ENCODE results near the gene CAMK2B.

The CAMK2B gene

DNA sequence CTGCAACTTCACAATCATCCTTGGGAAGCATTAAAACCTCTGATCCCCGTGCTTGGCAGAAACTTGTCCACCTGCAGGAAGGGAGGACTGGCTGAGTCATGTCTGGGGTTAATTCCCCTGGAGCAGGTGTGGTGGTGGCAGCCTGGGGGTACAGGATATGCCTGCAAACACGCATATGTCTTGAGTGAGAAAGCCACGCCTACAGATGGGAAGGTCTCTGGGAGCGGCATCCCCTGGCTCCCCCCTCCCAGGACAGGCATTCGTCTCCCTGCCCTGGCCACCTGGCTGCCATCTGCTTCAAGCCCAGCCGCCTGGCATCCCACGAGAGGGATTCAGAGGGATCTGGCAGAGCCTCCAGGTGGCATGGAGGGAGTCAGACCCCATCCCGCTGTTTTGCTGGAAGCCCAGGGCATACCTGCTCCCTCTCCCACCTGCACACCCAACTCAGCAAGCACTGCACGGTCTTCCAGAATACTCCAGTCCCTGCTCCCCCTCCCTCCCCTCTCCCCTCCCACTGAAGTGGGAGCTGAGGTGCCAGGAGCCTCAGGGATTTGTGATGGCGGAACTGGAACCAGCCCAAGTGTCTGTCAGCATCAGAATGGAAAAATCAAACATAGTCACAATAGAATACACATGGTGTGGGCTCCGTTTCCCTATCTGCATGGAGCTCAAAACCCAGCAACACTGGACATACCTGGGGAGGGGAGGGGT is 61.0 kb downstream of the CAMK2B start:
- H3K4me2 ChIP-seq = no peak overlapping the region
- no peaks in the 10 kb centered on the region for H3K79me2 ChIP-seq (ENCODE audit: insufficient read depth, low read depth)
- H3K36me3 ChIP-seq (ENCODE audit: insufficient read depth) = no peaks in the 10 kb centered on the region
- peaks cover 42% of the 10 kb centered on the region; the same call in 1 of the 2 replicates for H3K27me3 ChIP-seq (ENCODE audit: insufficient read depth, low read depth)
- no peaks in the 10 kb centered on the region for H4K20me1 ChIP-seq (ENCODE audit: insufficient read depth)
- H3K9ac ChIP-seq = no peak overlapping the region
- H3K4me1 ChIP-seq (ENCODE audit: low read depth, poor library complexity, severe bottlenecking) = no peaks in the 10 kb centered on the region
- TF ChIP-seq, protein P1, sequence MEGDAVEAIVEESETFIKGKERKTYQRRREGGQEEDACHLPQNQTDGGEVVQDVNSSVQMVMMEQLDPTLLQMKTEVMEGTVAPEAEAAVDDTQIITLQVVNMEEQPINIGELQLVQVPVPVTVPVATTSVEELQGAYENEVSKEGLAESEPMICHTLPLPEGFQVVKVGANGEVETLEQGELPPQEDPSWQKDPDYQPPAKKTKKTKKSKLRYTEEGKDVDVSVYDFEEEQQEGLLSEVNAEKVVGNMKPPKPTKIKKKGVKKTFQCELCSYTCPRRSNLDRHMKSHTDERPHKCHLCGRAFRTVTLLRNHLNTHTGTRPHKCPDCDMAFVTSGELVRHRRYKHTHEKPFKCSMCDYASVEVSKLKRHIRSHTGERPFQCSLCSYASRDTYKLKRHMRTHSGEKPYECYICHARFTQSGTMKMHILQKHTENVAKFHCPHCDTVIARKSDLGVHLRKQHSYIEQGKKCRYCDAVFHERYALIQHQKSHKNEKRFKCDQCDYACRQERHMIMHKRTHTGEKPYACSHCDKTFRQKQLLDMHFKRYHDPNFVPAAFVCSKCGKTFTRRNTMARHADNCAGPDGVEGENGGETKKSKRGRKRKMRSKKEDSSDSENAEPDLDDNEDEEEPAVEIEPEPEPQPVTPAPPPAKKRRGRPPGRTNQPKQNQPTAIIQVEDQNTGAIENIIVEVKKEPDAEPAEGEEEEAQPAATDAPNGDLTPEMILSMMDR (conservative IDR thresholded peaks at IDR 0.05; ENCODE audit: low read depth, low read length) = no peak
- no peak overlapping the region for H3K4me3 ChIP-seq (IDR thresholded peaks at IDR 0.05; ENCODE audit: insufficient read depth, low read depth, low read length)
- H2AFZ ChIP-seq (ENCODE audit: low read depth) = no peak overlapping the region
- no peak overlapping the region for H3K27ac ChIP-seq

DNA sequence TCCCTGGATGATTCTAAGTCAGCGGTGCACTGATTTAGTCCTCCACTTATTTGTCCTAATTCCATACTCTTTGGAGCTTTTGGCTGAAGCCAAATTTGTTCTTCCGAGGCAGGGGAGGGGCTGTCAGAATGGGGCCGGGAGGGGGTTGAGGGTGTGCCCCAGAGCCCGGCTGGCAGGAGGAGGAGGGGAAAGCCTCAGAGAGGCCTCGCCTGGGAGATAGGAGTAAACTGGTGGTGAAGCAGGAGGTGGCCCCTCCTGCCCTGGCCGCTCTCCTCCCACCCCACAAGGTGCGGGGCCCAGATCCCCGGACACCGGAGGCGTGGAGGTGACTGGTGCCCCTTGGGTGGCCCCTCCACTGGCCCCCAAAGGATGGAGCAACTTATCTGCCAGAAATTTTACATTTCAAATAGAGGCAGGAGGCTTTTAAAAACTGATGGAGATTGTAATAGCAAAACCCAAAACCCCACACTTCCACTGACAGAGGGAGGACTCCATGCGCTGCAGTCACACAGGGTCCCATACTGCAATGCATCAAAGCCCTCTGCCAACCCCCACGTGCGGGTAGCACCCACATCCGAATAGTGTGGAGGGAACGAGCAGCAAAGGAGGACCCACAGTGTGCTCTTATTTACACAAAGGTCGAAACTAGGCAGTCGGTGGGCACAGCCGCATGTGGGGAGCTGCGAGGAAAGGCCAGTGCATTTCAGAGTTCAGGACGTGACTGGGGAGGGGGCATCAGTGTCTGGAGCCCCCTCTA is 61.9 kb downstream of the CAMK2B start:
- no peak overlapping the region for H3K4me3 ChIP-seq (IDR thresholded peaks at IDR 0.05; ENCODE audit: insufficient read depth, low read depth, low read length)
- H3K4me2 ChIP-seq = no peak overlapping the region
- no peaks in the 10 kb centered on the region for H3K36me3 ChIP-seq (ENCODE audit: insufficient read depth)
- H3K27ac ChIP-seq = no peak overlapping the region
- H3K4me1 ChIP-seq (ENCODE audit: low read depth, poor library complexity, severe bottlenecking) = no peaks in the 10 kb centered on the region
- no peak overlapping the region for H3K9ac ChIP-seq
- peaks cover 41% of the 10 kb centered on the region; the same call in 1 of the 2 replicates for H3K27me3 ChIP-seq (ENCODE audit: insufficient read depth, low read depth)
- H3K79me2 ChIP-seq (ENCODE audit: insufficient read depth, low read depth) = no peaks in the 10 kb centered on the region
- no peaks in the 10 kb centered on the region for H4K20me1 ChIP-seq (ENCODE audit: insufficient read depth)
- TF ChIP-seq, protein P1 (conservative IDR thresholded peaks at IDR 0.05; ENCODE audit: low read depth, low read length) = no peak
- no peak overlapping the region for H2AFZ ChIP-seq (ENCODE audit: low read depth)

DNA sequence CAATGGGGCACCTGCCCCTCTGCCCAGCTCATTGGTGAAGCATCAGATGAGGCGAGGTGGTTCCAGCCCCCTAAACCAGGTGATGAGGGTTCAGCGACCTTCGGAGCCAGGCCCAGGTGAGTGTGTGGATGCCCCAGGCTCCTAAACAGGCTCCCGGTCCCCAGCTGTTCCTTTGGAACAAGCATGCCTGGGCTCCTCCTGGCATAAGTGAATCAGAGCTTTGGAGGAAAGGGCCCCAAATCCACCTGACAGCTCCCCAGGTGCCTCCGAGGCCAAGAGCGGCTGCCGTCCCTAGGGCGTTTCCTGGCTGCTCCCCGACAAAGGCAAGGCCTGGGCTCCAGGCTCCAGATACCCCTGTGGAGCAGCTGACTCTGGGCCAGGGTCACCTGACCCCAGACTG is 63.4 kb downstream of the CAMK2B start:
- peaks cover 27% of the 10 kb centered on the region; the same call in 1 of the 2 replicates for H3K27me3 ChIP-seq (ENCODE audit: insufficient read depth, low read depth)
- no peak overlapping the region for H3K4me2 ChIP-seq
- no peaks in the 10 kb centered on the region for H4K20me1 ChIP-seq (ENCODE audit: insufficient read depth)
- no peak overlapping the region for H3K27ac ChIP-seq
- no peak overlapping the region for H3K4me3 ChIP-seq (IDR thresholded peaks at IDR 0.05; ENCODE audit: insufficient read depth, low read depth, low read length)
- no peaks in the 10 kb centered on the region for H3K4me1 ChIP-seq (ENCODE audit: low read depth, poor library complexity, severe bottlenecking)
- TF ChIP-seq, protein P1 (conservative IDR thresholded peaks at IDR 0.05; ENCODE audit: low read depth, low read length) = no peak
- no peak overlapping the region for H3K9ac ChIP-seq
- H3K36me3 ChIP-seq (ENCODE audit: insufficient read depth) = no peaks in the 10 kb centered on the region
- H2AFZ ChIP-seq (ENCODE audit: low read depth) = no peak overlapping the region
- H3K79me2 ChIP-seq (ENCODE audit: insufficient read depth, low read depth) = no peaks in the 10 kb centered on the region

DNA sequence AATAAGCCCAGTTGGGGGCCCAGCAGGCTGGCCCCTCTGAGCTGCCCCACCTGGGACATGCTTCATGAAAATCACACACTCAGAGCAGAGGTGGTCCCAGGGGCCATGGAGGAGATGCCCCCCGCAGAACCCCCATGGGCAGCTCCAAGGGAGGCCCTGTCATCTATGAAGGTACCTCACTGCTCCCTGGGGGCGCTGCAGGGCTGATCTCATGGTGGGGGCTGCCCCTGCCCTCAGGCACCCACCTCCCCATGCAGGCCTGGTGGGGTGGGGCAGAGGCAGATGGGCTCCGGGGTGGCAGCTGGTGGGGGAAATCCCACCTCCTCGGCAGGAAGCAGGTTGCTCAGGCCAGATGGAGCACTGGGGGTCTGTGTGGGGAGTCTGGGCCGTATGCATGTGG is 64.2 kb downstream of the CAMK2B start:
- TF ChIP-seq, protein P1 (conservative IDR thresholded peaks at IDR 0.05; ENCODE audit: low read depth, low read length) = no peak
- Histone ChIP-seq H4K20me1 (ENCODE audit: insufficient read depth) (no peaks in the 10 kb centered on the region), H3K9ac (no peak overlapping the region), H3K79me2 (ENCODE audit: insufficient read depth, low read depth) (no peaks in the 10 kb centered on the region), H3K27me3 (ENCODE audit: insufficient read depth, low read depth) (peaks cover 20% of the 10 kb centered on the region; the same call in 1 of the 2 replicates), H3K4me1 (ENCODE audit: low read depth, poor library complexity, severe bottlenecking) (no peaks in the 10 kb centered on the region), H2AFZ (ENCODE audit: low read depth) (no peak overlapping the region), H3K36me3 (ENCODE audit: insufficient read depth) (no peaks in the 10 kb centered on the region), H3K4me2 (no peak overlapping the region), H3K4me3 (IDR thresholded peaks at IDR 0.05; ENCODE audit: insufficient read depth, low read depth, low read length) (no peak overlapping the region), H3K27ac (no peak overlapping the region)
